Myocyte (in vitro differentiated cells): ENCODE data around the gene SPOCD1. TPM values are rescaled to one million over a fixed set of nuclear protein-coding genes. Genes with fewer than 3 reads are reported as not detected.
"Not testable (repeated sequence)": the region's sequence is repeated elsewhere in the genome, so short reads cannot be mapped to it uniquely, and the experiment has no call there.

ENCODE experiments used
- DNase-seq: peaks from one replicate; pipeline ENCODE4 v3.0.0-alpha.2; 2012; ENCODE audit warnings: low read depth
- total RNA-seq: library from RNA; depleted of rRNA; stranded (reverse); fragments of >200 nt; gene quantifications from 2 replicates; pipeline ENCODE4 v1.2.3, GENCODE V29; 2014

Gene SPOCD1
- total RNA-seq, 1 donor from 2014 or later, result 9.7 TPM

- no peak for DNase-seq
Observed at GRCh38 chr1:31830065-31830464, 14.2 kb upstream of the SPOCD1 start.

GRCh38 chr1:31828926-31829690, 13.3 kb upstream of the SPOCD1 start:
- DNase-seq, result no peak

- no peak for DNase-seq
Observed at GRCh38 chr1:31828341-31828740, 12.5 kb upstream of the SPOCD1 start.

GRCh38 chr1:31823780-31824179, 8.0 kb upstream of the SPOCD1 start:
- no peak for DNase-seq

- DNase-seq, result no peak
Observed at GRCh38 chr1:31822766-31823165, 6.9 kb upstream of the SPOCD1 start.

- not testable (repeated sequence) for DNase-seq
Observed at GRCh38 chr1:31820196-31820595, 4.4 kb upstream of the SPOCD1 start.

GRCh38 chr1:31818206-31818605, 2.4 kb upstream of the SPOCD1 start:
- no peak for DNase-seq

- DNase-seq, result not testable (repeated sequence)
Observed at GRCh38 chr1:31816947-31817346, 1.1 kb upstream of the SPOCD1 start.

- DNase-seq, result not testable (repeated sequence)
Observed at GRCh38 chr1:31816501-31816900, 679 bp upstream of the SPOCD1 start.

GRCh38 chr1:31815307-31815645, 546 bp downstream of the SPOCD1 start:
- no peak for DNase-seq

- no peak for DNase-seq
Observed at GRCh38 chr1:31814631-31815306, 1.1 kb downstream of the SPOCD1 start.

GRCh38 chr1:31814041-31814511, 1.7 kb downstream of the SPOCD1 start:
- no peak for DNase-seq

- no peak for DNase-seq
Observed at GRCh38 chr1:31812158-31812829, 3.5 kb downstream of the SPOCD1 start.

- peak; percentile 61 for DNase-seq
Observed at GRCh38 chr1:31811605-31812004, 4.2 kb downstream of the SPOCD1 start.

- no peak for DNase-seq
Observed at GRCh38 chr1:31809698-31810097, 6.1 kb downstream of the SPOCD1 start.

- no peak for DNase-seq
Observed at GRCh38 chr1:31807273-31808048, 8.4 kb downstream of the SPOCD1 start.

GRCh38 chr1:31805318-31805717, 10.5 kb downstream of the SPOCD1 start:
- DNase-seq, result no peak

GRCh38 chr1:31804098-31804497, 11.7 kb downstream of the SPOCD1 start:
- DNase-seq, result no peak

GRCh38 chr1:31803610-31804009, 12.2 kb downstream of the SPOCD1 start:
- no peak for DNase-seq

GRCh38 chr1:31802190-31803150, 13.4 kb downstream of the SPOCD1 start:
- DNase-seq, result peak; percentile 23
